COLO668 (cell line): ENCODE measurements around the gene GDF2.
A peak's percentile ranks its signal among the peaks of the same experiment; 100 is the strongest.

Experiments
- DNase-seq: peaks from one replicate; lab custom pipeline; 2025; ENCODE audit not compliant: unreplicated experiment; lab: John Stamatoyannopoulos, UW

The GDF2 gene

GRCh38 chr10:47351899-47352815, 29.9 kb downstream of the GDF2 start:
- DNase-seq: no peak

GRCh38 chr10:47353351-47353750, 31.1 kb downstream of the GDF2 start:
- DNase-seq: no peak

GRCh38 chr10:47354165-47354564, 31.9 kb downstream of the GDF2 start:
- DNase-seq: peak; percentile 3

- DNase-seq: no peak
These were observed 32.6 kb downstream of the GDF2 start for GRCh38 chr10:47354900-47355299.

- no peak for DNase-seq
These were observed 34.5 kb downstream of the GDF2 start for GRCh38 chr10:47356708-47357107.

DNA sequence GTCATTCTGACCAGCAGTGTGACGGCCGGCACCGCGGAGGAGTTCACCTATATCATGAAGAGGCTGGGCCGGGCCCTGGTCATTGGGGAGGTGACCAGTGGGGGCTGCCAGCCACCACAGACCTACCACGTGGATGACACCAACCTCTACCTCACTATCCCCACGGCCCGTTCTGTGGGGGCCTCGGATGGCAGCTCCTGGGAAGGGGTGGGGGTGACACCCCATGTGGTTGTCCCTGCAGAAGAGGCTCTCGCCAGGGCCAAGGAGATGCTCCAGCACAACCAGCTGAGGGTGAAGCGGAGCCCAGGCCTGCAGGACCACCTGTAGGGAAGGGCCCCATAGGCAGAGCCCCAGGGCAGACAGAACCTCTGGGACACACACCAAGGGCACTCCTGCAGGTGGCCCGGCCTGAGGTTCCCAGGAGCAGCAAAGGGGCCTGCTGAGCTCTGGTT, 34.9 kb downstream of the GDF2 start:
- no peak for DNase-seq

- DNase-seq: no peak
These were observed 35.7 kb downstream of the GDF2 start for GRCh38 chr10:47357911-47358310.

GRCh38 chr10:47358457-47358856, 36.2 kb downstream of the GDF2 start:
- DNase-seq: no peak

GRCh38 chr10:47359101-47359500, 36.8 kb downstream of the GDF2 start:
- DNase-seq: no peak

GRCh38 chr10:47359626-47360418, 37.6 kb downstream of the GDF2 start:
- DNase-seq: no peak

DNA sequence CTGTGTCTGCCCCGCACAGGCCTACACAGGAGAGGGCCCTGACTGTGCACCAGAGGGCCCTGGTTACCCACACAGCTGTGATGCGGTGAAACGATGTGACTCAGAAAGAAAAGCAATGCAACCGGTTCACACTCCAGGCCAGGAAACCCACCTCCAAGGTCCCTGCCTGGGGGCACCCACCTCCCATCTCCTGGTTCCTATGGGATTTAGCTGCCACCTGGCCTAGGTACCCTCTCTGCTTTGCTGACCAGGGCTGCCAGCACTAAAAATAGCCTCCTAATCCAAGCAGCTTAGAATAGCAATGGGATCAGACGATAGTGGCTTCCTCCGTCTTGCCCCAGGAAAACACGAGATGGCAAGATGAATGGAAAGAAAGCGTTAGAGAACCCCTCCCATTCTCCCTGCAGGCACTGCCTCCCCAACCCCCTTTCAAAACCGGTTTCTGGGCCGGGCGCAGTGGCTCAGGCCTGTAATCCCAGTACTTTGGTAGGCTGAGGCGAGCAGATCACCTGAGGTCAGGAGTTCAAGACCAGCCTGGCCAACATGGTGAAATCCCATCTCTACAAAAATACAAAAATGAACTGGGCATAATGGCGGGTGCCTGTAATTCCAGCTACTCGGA, 38.3 kb downstream of the GDF2 start:
- DNase-seq: no peak

DNA sequence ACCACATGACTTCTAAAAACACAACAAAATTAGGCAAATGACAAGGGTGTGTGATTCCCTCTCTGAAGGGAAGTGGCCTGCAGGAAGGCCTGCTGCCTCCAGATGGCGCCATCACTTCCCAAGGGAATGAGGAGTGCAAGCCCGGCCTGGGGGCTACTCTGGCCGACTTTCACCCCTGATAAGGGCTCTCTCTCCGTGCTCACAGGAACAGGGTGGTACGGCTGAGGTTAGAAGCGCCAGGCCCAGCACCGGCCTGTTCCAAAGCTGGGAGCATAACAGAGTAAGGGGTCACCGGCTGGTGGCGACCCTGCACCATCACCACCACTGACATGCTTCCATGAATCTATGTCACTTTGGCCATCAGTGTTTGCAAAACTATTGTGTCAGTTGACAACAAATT, 39.0 kb downstream of the GDF2 start:
- peak; percentile 40 for DNase-seq

GRCh38 chr10:47362199-47362598, 39.9 kb downstream of the GDF2 start:
- DNase-seq: no peak

- no peak for DNase-seq
These were observed 41.5 kb downstream of the GDF2 start for GRCh38 chr10:47363781-47364180.

- DNase-seq: peak; percentile 54
These were observed 42.1 kb downstream of the GDF2 start for GRCh38 chr10:47364366-47364765.

DNA sequence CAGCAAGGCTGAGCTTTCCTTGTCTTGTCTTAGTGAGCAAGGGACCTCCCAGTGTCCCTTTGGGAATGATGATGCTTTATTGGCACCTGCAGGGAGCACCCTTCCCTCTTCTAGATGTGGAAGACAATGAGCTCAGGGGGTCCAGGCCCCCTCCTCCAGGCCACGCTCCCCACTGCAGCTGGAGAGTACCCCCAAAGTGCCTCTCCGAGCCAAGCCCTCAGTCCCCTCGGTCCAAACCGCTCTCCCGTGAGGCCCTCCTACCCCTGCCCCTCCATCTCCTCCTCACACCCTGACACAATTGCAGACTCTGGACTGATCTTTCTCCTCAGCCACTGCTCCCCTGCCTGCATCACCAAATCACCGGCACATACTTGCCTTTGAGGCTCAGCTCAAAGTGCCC, 42.7 kb downstream of the GDF2 start:
- DNase-seq: no peak

DNA sequence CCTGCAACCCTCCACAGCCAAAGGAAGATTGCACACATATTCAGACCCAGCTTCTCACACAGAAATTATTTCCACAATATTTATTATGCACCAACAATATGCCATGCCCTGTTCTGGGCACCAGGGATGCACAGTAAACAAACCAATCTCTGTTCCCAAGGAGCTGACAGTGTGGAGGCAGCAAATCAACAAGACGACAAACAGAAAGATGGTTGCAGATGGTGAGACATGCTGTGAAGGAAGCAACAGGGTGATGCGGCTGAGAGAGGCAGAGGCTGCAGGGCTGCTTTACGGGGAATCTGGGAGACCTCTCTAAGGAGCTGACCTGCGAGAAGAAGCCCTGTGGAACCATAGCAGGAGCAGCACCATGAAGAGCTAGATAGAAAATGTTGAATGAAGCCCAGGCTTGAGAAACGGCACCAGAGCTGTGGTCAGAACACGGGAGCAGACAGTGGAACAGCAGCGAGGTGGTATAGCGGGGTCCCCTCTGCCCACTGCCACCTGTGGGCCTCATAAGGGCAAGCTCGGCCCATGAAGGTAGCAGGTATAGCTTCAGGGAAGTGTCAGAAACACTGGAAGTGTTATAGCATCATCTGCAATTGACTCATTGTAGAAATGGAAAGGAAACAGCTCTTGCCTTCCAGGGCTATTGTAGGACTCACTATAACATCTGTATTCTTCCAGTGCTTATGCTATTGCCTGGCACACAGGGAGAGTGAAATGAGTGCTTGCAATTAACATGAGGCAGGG, 43.4 kb downstream of the GDF2 start:
- no peak for DNase-seq

DNA sequence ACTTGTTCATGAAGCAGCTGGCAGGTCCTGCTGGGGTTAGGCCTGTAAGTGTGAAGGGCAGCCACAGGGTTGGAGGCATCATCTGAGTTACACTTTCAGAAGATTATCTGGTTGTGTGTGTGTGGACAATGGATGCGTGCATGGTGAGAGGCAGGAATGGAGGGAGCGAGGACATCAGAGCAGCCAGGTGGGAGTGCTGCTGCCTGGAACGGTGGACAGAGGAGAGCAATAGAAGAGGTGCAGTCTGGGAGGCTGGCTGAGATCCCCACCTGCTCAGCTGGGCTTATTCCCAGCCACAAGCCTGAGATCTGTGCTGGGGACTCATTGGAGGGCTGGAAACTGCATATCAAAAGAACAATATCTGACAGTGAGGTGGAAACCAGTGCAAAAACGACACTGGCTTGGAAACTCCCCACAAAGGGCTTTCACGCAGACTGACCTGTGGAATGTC, 44.0 kb downstream of the GDF2 start:
- no peak for DNase-seq

DNA sequence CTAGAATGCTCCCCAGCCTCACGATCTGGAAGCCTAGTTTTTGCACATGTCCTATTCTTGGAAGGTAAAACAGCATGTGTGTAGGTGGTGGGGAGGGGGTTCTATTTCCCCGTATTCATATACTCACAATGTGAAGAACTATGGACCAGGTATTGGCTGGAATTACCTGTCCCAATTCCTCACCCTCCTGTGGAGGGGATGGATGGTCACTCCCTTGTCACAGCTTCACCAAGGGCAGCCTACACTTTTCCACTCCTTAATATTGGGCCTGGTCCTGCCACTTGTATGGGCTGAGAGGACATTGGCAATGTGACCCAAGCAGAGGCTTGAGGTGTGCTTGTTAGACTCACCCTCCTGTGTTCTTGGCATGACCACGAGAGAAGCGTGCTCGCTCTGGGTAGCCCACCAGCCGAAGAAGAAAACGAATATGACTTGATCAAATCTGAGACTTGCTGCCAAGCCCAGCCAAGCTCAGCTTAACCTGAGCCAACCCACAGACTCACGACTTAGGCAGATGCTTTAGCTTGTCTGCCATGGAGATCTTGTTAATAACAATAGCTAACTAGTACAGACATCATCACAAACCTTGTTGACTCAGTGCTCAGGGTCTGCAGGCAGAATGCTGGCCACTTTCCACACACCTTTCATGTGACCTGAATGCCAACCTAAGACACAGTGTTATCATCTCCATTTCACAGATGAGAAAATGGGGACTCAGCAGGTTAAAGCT, 44.6 kb downstream of the GDF2 start:
- no peak for DNase-seq

DNA sequence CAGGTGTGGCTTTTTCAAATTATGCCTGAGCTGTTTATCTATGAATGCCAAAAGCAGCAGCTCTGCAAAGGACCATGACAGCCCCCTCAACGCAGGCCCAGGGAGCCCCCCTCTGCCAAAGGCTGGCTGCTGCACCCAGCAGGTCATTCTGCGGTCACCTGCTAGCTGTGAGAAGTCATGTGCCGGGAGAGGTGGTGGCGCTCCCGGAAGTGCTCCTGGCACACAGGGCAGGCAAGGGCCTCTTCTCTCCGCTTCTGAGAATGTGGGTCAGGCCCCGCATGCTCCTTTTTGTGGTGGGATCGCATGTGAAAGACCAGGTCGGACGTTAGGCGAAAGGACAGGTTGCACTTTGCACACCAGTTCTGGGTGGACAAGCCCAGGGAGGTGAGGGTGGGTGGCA, 45.4 kb downstream of the GDF2 start:
- no peak for DNase-seq
